NCI-H345 treated with DMSO at 0.1 percent for 48 hours (cell line): ENCODE measurements around the gene OR5H1.
"Not testable (repeated sequence)": the region's sequence is repeated elsewhere in the genome, so short reads cannot be mapped to it uniquely, and the experiment has no call there.

Experiments used
- DNase-seq: peaks from one replicate; lab custom pipeline; 2025; ENCODE audit not compliant: unreplicated experiment; lab: John Stamatoyannopoulos, UW

Gene OR5H1

GRCh38 chr3:98130421-98130820, at the start of gene OR5H1:
Gene OR5H1 (plus strand): TSS chr3:98130721. CDS start chr3:98132698, 1,977 bp downstream.
- no peak for DNase-seq

DNA sequence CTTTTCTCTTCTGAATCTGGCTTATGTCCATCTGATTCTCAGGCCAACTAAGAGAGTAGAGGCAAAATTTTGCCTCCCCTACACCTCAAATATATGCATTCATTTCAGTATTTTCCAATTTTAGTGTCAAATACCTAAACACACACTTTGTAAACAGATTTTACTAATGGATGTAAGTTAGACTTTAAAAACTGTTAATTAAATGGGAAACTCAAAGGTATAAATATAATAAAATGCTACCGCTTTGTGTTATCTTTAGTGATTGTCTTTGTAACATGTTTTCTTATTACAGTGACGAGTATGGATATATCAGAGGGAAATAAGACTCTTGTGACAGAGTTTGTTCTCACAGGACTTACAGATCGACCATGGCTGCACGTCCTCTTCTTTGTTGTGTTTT, 43.6 kb upstream of the OR5H1 start, which contains the start of gene OR5AC2:
Gene OR5AC2 (plus strand): TSS at position 301 of the 400 bp plus-strand sequence. CDS start 0 bp downstream, at position 301.
- DNase-seq: no peak

DNA sequence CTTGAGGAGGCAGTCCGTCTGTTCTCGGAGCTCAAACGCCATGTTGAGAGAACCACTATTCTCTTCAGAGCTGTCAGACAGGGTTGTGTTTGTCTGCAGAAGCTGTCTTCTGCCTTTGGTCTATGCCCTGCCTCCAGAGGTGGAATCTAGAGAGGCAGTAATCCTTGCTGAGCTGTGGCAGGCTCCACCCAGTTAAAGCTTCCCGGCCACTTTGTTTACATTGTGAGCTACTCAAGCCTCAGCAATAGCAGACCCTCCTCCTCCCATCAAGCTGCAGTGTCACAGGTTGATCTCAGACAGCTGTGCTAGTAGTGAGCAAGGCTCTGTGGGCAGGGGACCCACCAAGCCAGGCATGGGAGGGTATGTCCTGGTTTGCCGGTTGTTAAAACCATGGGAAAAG, 34.6 kb upstream of the OR5H1 start:
- DNase-seq: no peak

DNA sequence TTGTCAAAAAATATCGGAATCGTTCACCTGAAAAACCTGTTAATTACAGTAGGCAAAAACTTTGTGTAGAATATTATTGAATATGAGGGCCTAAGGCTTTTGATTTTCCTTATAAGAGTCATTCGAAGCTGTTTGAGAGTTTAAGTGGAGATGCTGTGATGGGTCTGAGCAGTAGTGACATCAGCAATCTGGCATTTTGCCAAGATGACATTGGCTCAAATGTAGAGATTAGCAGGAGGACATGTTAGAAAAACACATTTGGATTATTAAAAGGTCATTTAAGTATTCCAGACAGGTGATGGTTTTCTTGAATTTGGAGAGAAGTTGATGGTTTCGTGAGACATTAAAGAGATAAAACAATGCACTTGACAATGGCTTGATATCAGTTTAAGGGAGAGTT, 30.7 kb upstream of the OR5H1 start:
- DNase-seq: no peak

DNA sequence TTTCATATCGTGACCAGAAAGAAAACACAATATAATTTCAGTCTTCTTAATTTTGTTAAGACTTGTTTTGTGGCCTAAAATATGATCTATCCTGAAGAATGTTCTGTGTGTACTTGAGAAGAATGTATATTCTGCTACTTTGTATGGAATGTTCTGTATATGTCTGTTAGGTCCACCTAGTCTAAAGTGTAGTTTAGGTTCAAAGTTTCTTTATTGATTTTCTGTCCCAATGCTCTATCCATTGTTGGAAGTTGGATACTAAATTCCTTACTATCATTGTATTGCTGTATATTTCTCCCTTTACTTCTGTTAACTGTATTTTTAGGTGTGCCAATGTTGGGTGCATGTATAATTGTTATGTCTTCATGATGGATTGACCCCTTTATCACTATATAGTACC, 22.4 kb upstream of the OR5H1 start:
- no peak for DNase-seq

DNA sequence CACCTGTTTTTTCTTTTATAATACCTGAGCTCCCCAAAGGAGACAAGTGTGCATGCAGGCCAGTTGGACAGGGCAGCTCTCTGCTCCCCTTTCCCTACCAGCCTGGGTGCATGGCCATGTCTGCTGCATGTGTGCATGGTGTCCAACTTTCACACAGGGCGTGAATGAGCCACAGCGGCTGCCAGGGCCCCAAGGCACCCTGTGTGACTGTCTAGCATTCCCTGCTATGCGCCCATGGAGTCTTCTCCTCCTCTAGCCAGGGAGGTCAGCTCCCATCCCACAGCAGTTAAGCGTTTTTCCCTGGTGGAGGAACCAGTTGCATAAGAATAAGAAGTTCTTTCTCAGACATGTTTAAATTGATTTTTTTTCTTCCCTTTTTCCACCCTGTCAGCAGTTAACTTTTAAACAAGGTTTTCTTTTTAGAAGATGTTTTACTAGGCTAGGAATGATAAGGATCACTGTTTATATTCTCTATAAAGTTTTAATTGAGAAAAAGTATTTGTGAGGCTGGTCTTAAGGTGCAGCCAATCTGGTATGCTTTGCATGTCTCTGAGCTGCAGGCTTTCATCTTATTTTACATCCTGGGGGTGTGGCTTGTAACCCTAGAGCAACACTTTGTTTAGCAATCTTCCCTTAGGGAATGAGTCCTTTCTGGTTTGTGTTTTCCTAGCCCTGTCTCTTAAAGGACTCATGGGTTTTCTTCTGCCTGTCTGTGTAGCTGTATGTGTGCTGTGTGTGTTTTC, 20.5 kb upstream of the OR5H1 start:
- DNase-seq: no peak

- no peak for DNase-seq
Observed at GRCh38 chr3:98110550-98110908, 20.0 kb upstream of the OR5H1 start.

DNA sequence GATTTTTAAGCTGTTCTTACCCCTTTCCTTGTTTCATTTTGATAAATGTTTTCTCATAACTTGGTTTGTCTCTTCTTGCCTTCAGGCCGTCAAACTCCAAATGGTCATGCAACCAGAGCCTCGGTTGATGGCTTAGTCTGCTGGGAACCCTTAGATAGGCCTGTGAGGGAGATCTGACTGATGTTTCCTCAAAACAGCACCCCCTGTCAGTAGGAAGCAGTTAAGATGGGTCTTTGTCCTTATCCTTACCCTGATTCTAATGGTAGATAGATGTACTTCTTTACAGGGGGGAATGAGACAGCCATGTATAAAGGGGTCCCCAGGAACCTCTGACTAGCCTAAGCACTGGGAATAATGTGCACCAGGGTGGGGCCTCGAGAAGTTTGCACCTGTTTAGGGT, 16.3 kb upstream of the OR5H1 start:
- no peak for DNase-seq

DNA sequence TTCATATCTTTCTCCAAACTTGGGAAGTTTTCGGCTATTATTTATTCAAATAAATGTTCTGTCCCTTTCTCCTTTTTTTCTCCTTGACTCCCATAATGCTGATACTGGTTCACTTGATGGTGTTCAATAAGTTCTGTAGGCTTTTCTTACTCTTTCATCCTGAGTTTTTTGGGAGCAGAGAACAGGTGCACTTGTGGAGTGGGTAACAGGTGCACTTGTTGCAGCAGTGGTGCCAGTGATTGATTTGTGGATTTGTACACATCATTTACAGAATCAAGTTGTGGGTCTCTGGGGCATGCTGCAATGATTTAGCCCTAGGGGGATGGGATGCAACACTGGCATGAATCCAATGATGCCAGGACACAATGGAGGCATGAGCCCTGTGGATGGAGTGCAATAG, 14.8 kb upstream of the OR5H1 start:
- no peak for DNase-seq

DNA sequence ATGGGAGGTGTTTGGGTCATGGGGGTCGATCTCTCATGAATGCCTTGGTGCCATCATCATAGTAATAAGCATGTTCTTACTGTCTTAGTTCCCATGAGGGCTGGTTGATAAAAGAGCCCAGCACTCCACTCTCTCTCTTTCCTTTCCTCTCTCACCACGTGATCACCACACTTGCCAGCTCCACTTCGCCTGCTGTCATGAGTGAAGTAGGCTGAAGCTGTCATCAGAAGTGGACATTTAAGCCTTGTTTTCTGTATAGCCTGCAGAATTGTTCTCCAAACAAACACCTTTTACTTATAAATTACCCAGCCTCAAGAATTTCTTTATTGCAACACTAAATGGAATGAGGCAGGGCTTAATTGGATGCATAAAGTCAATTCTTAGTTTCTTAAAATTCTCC, 6.1 kb downstream of the OR5H1 start:
- DNase-seq: no peak

GRCh38 chr3:98137826-98138557, 7.5 kb downstream of the OR5H1 start:
- DNase-seq: not testable (repeated sequence)

DNA sequence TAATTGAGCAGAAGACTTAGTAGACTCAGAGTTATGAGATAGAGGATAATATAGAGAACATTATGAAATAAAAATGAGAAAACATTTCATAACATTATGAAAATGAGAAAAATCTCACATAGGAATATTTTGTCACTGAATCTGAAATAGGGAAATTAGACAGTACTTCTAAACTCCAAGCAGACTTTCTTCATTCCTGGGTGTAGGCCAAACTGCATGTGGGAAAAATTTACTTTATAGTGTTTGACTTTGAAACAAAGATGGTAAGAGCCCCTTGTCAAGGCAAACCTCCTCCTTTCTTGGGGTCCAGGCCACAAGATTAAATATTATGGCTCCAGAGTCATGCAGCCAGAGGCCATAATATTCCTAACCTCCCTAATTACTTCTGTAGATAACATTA, 10.0 kb downstream of the OR5H1 start:
- no peak for DNase-seq

DNA sequence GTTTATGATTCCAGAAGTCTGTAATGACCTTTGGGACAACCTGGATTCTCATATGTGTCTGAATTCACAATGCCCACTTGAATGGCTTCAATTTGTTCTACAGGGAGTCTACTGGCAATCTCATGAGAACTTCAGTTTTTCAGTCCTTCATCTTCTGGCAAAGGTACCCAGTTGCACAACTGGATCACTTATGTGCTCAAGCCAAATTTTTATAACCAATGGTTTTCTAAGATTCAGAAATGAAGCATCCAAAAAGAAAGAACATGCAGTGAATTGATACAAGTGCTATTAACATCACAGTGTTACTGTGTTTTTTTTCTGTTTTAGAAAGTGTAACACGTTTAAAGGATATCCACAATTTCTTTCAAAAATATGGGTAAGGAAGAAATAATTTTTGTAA, 16.7 kb downstream of the OR5H1 start, which contains the start of gene OR5H14:
Gene OR5H14 (plus strand): TSS at position 301 of the 400 bp plus-strand sequence. CDS start 1,907 bp downstream, outside the sequence.
- no peak for DNase-seq

DNA sequence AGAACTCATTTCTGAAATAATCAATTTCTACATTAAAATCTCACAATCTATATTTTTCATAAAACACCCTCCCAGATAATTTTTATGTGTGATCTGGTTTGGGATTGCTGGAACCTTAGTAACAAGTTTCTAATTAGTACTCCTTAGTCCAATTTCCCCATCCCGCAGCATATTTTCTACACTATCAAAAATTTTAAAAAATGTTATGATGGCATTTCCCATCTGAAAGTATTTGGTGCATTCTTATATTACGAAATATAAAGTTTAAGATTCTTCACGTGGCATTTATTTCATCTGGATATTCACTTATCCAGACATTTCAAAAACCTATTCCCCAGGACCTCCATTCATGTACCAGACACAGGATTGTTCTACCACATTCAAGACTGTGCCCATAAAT, 18.2 kb downstream of the OR5H1 start:
- no peak for DNase-seq

GRCh38 chr3:98149456-98149855, 18.9 kb downstream of the OR5H1 start:
- DNase-seq: not testable (repeated sequence)

DNA sequence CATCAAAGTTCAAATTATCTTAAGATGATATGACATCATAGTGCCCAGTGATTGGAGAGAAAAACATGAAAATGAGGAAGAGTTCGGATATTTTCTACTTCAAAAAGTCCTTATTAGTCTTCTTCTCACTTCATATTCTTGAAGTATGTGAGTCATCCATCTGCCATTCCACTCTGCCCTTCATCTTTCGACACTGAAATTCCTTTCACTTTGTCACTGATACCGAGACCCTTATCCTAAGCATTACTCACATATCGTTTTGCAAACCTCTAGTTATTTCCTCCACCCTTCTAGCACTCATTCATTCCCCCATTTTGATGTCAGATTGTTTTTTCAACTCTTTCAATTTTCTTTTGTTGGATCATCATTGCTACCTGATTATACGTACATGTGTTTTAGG, 20.7 kb downstream of the OR5H1 start:
- DNase-seq: no peak

DNA sequence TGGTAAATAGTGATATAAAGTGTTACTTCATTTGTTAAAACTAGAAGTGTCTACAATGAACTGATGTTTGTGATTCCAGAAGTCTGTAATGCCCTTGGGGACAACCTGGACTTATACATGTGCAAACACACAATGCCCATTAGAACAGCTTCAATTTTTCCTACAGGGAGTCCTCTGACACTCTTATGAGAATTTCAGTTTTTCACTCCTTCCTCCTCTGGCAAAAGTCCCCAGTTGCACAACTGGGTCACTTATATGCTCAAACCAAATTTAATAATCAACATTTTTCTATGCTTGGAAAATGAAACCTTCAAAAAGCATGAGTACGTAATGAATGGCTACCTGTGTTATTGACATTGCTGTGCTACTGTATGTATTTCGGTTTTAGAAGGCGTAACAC, 35.9 kb downstream of the OR5H1 start, which contains the start of gene OR5H15:
Gene OR5H15 (plus strand): TSS at position 301 of the 400 bp plus-strand sequence. CDS start 2,004 bp downstream, outside the sequence.
- no peak for DNase-seq

- DNase-seq: no peak
Observed at GRCh38 chr3:98171071-98171470, 40.5 kb downstream of the OR5H1 start.

- DNase-seq: no peak
Observed at GRCh38 chr3:98172621-98173020, 42.1 kb downstream of the OR5H1 start.

DNA sequence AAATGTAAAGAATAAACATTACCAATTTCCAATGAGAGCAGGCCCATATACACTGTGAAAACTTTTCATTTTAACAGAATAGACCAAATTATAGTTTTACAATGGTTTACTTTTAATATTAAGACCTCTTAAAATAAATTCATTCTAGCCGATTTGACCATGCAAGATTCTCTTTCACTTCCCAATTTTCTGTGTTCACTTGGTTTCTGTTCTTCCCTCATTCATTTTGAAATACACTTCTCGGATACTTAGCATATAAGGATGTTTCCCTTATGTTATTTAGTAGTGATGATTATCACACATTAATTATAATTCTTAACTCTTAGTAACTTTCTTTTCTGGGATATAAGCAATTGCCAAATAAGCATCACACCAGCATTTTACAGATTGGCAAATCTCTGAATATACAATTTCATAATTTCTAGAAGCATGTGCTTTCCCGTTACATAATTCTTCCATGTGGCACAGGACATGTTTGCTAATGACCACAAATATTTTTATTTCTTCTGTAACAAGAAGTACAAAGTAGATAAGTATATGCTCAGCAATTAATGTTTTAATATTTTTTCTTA, 49.9 kb downstream of the OR5H1 start:
- DNase-seq: no peak

DNA sequence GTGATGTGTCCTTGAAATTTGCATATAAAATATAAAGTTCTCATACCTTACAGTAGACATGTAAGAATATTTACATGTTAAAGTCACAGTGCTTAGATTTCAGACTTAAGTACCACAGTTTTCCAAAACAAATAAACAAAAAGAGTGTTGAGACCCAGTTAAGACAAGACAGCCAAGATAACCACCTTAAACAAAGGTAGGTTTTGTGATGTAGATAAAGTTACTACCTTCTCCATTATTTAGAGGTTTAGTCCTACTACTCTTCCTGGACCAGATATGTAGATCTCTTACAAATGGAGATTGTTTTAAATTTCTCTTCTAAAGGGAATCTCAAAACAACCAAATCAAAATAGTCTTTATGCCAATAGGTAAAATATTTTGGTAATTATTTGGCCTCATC, 51.7 kb downstream of the OR5H1 start:
- DNase-seq: no peak

DNA sequence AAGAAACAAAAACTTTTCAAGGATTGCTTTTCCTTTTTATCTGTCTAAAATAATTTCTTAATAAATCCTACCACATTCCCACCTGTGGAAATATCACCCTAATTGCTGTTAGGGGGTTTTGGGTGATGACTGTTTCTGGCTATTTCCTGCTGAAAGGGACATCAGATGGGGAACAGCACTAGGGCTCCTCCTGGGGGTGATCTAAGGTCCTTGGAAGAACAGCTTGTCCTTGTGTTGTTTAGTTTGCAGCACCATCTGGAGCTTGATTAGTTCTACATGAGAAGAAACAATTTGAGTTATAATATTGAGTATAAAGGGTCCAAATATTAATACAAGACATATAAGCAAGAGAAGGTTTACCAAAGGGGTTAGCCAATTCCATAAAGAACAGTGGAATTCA, 54.7 kb downstream of the OR5H1 start:
- no peak for DNase-seq
